Measurements from ENCODE around the gene EIF3CL.
"Not testable (repeated sequence)": the region's sequence is repeated elsewhere in the genome, so short reads cannot be mapped to it uniquely, and the experiment has no call there.

DNA sequence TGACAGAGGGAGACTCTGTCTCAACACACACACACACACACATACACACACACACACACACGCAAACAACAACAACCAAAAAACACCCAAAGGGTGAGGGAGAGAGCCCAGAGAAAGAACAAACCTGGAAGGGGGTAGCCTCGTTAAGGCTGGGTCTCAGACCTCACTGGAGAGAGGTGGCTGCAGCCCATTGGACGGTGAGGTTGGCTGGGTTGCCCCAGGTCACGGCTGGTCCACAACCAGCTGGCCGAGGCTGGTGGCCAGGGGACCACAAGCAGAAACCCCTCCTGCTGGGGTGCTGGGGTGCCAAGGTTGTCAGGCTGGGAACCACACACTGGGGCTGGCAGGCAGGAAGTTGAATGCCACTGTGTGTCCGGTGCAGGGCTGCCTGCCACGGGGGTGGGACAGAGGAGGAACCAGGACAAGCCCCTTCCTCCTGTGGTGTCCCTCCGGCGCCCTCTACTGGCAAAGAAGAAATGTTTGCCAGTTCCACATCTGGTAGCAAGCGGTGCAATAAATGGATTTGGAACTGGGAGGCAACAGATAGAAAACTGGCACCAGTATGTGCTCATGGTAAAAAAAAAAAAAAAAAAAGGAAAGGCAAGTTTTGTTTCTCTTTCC lies 22.5 kb upstream of the EIF3CL start:
- TF ChIP-seq, protein P1, sequence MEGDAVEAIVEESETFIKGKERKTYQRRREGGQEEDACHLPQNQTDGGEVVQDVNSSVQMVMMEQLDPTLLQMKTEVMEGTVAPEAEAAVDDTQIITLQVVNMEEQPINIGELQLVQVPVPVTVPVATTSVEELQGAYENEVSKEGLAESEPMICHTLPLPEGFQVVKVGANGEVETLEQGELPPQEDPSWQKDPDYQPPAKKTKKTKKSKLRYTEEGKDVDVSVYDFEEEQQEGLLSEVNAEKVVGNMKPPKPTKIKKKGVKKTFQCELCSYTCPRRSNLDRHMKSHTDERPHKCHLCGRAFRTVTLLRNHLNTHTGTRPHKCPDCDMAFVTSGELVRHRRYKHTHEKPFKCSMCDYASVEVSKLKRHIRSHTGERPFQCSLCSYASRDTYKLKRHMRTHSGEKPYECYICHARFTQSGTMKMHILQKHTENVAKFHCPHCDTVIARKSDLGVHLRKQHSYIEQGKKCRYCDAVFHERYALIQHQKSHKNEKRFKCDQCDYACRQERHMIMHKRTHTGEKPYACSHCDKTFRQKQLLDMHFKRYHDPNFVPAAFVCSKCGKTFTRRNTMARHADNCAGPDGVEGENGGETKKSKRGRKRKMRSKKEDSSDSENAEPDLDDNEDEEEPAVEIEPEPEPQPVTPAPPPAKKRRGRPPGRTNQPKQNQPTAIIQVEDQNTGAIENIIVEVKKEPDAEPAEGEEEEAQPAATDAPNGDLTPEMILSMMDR (IDR thresholded peaks at IDR 0.05), result not testable (repeated sequence)
- not testable (repeated sequence) for TF ChIP-seq ZFX (IDR thresholded peaks at IDR 0.05; ENCODE audit: borderline replicate concordance)

Data from 22Rv1 (cell line).